HUES64 (cell line): ENCODE results near the gene TYK2.
"Not testable (repeated sequence)": the region's sequence is repeated elsewhere in the genome, so short reads cannot be mapped to it uniquely, and the experiment has no call there.

ENCODE experiments used
- H3K27ac ChIP-seq: 2 replicates; pipeline ENCODE4 v1.7.0; 2013; ENCODE audit warnings: low read depth, low read length, inconsistent platforms
- H3K27me3 ChIP-seq: 2 replicates; pipeline ENCODE4 v1.6.1; 2013; ENCODE audit warnings: mild to moderate bottlenecking, low read length; ENCODE audit not compliant: insufficient read depth
- H3K36me3 ChIP-seq: 2 replicates; pipeline ENCODE4 v1.6.1; 2013; ENCODE audit warnings: mild to moderate bottlenecking, low read length; ENCODE audit not compliant: insufficient read depth
- H3K4me1 ChIP-seq: 2 replicates; pipeline ENCODE4 v1.6.1; 2013; ENCODE audit warnings: mild to moderate bottlenecking, low read length, moderate library complexity; ENCODE audit not compliant: insufficient read depth
- H3K4me3 ChIP-seq: 2 replicates; pipeline ENCODE4 v1.5.1; 2013; ENCODE audit warnings: mild to moderate bottlenecking, low read length, moderate library complexity
- H3K9ac ChIP-seq: 2 replicates; pipeline ENCODE4 v1.6.1; 2013; ENCODE audit warnings: mild to moderate bottlenecking, low read depth, low read length
- H3K9me3 ChIP-seq: 2 replicates; pipeline ENCODE4 v1.6.1; 2013; ENCODE audit warnings: low read depth, low read length; ENCODE audit not compliant: insufficient read depth
- WGBS: fragments of 150-250, 120-280 bp; methylation state at CpG from one replicate; pipeline ENCODE4 v1.1.7; 2013; ENCODE audit warnings: missing lambda C conversion rate; 5-methylcytosine and 5-hydroxymethylcytosine counted together

TYK2 gene

GRCh38 chr19:10404888-10405820, 24.8 kb upstream of the TYK2 start:
- H3K27ac ChIP-seq, result no peak overlapping the region
- H3K36me3 ChIP-seq, result peaks cover 5% of the 10 kb centered on the region
- peaks cover 39% of the 10 kb centered on the region for H3K27me3 ChIP-seq
- H3K9me3 ChIP-seq, result no peaks in the 10 kb centered on the region
- WGBS, result 15% methylated on average over 30 of the region's 43 CpGs
- H3K4me1 ChIP-seq, result peaks cover 9% of the 10 kb centered on the region; the same call in 1 of the 2 replicates
- H3K9ac ChIP-seq, result peak overlapping the region; percentile 46; the same call in 1 of the 2 replicates
- peak overlapping the region; percentile 95 for H3K4me3 ChIP-seq

- Histone ChIP-seq H3K36me3 (peaks cover 14% of the 10 kb centered on the region), H3K27ac (peak within 1 kb of the TSS; percentile 48), H3K9ac (peak within 1 kb of the TSS; percentile 92), H3K9me3 (no peaks in the 10 kb centered on the region), H3K4me1 (peaks cover 9% of the 10 kb centered on the region; the same call in 1 of the 2 replicates), H3K27me3 (peaks cover 37% of the 10 kb centered on the region), H3K4me3 (peak within 1 kb of the TSS; percentile 95)
- WGBS, result under 1% methylated on average over 69 of the region's 69 CpGs
Observed at GRCh38 chr19:10403137-10404021, 23.0 kb upstream of the TYK2 start, which contains the start of gene CDC37. Gene CDC37, minus strand, starts transcription at chr19:10403542. Its CDS starts 63 bp downstream, at chr19:10403479.

GRCh38 chr19:10402441-10403038, 22.2 kb upstream of the TYK2 start:
- H3K4me1 ChIP-seq, result peaks cover 9% of the 10 kb centered on the region; the same call in 1 of the 2 replicates
- no peaks in the 10 kb centered on the region for H3K9me3 ChIP-seq
- peak overlapping the region; percentile 92 for H3K9ac ChIP-seq
- H3K27me3 ChIP-seq, result peaks cover 31% of the 10 kb centered on the region
- H3K4me3 ChIP-seq, result peak overlapping the region; percentile 95
- H3K36me3 ChIP-seq, result peaks cover 14% of the 10 kb centered on the region
- H3K27ac ChIP-seq, result peak overlapping the region; percentile 48
- 5% methylated on average over 15 of the region's 15 CpGs for WGBS

- peaks cover 29% of the 10 kb centered on the region for H3K36me3 ChIP-seq
- no peak overlapping the region for H3K9ac ChIP-seq
- WGBS, result 93% methylated on average over 7 of the region's 8 CpGs
Observed at GRCh38 chr19:10399878-10400277, 19.5 kb upstream of the TYK2 start.

GRCh38 chr19:10399340-10399739, 19.0 kb upstream of the TYK2 start:
- H3K9me3 ChIP-seq, H3K4me3 ChIP-seq, H3K27me3 ChIP-seq, H3K4me1 ChIP-seq, H3K27ac ChIP-seq, H3K9ac ChIP-seq: not testable (repeated sequence)
- peaks cover 34% of the 10 kb centered on the region for H3K36me3 ChIP-seq
- WGBS, result 92% methylated on average over 8 of the region's 8 CpGs

More at GRCh38 chr19:10399878-10400277, 19.5 kb upstream of the TYK2 start:
- Histone ChIP-seq H3K27ac (no peak overlapping the region), H3K27me3 (peaks cover 8% of the 10 kb centered on the region; the same call in 1 of the 2 replicates), H3K9me3 (no peaks in the 10 kb centered on the region), H3K4me3 (no peak overlapping the region), H3K4me1 (peaks cover 9% of the 10 kb centered on the region; the same call in 1 of the 2 replicates)

- Histone ChIP-seq H3K4me3 (no peak overlapping the region), H3K27ac (no peak overlapping the region), H3K4me1 (peaks cover 9% of the 10 kb centered on the region; the same call in 1 of the 2 replicates), H3K9ac (no peak overlapping the region), H3K27me3 (no peaks in the 10 kb centered on the region), H3K36me3 (peaks cover 38% of the 10 kb centered on the region), H3K9me3 (no peaks in the 10 kb centered on the region)
- 93% methylated on average over 9 of the region's 9 CpGs for WGBS
Observed at GRCh38 chr19:10398819-10399218, 18.4 kb upstream of the TYK2 start.

- Histone ChIP-seq H3K27ac (no peak overlapping the region), H3K9me3 (no peaks in the 10 kb centered on the region), H3K4me1 (no peaks in the 10 kb centered on the region), H3K27me3 (no peaks in the 10 kb centered on the region), H3K9ac (no peak overlapping the region), H3K36me3 (peaks cover 66% of the 10 kb centered on the region), H3K4me3 (no peak overlapping the region)
- 96% methylated on average over 24 of the region's 24 CpGs for WGBS
Observed at GRCh38 chr19:10395917-10396316, 15.5 kb upstream of the TYK2 start.

- peaks cover 65% of the 10 kb centered on the region for H3K36me3 ChIP-seq
- no peaks in the 10 kb centered on the region for H3K4me1 ChIP-seq
- H3K27ac ChIP-seq, result no peak overlapping the region
Observed at GRCh38 chr19:10395436-10395835, 15.1 kb upstream of the TYK2 start.

GRCh38 chr19:10395003-10395402, 14.6 kb upstream of the TYK2 start:
- Histone ChIP-seq H3K4me1 (no peaks in the 10 kb centered on the region), H3K4me3 (no peak overlapping the region), H3K27me3 (no peaks in the 10 kb centered on the region), H3K9ac (no peak overlapping the region), H3K27ac (no peak overlapping the region), H3K36me3 (peaks cover 61% of the 10 kb centered on the region), H3K9me3 (no peaks in the 10 kb centered on the region)
- WGBS, result 96% methylated on average over 12 of the region's 12 CpGs

More at GRCh38 chr19:10395436-10395835, 15.1 kb upstream of the TYK2 start:
- H3K4me3 ChIP-seq, result no peak overlapping the region
- WGBS, result 96% methylated on average over 25 of the region's 26 CpGs
- H3K9ac ChIP-seq, result no peak overlapping the region
- no peaks in the 10 kb centered on the region for H3K9me3 ChIP-seq
- no peaks in the 10 kb centered on the region for H3K27me3 ChIP-seq

- Histone ChIP-seq H3K9me3 (no peaks in the 10 kb centered on the region), H3K36me3 (peaks cover 54% of the 10 kb centered on the region), H3K4me3 (no peak overlapping the region), H3K27ac (no peak overlapping the region), H3K9ac (no peak overlapping the region), H3K27me3 (no peaks in the 10 kb centered on the region), H3K4me1 (no peaks in the 10 kb centered on the region)
- WGBS, result 95% methylated on average over 24 of the region's 24 CpGs
Observed at GRCh38 chr19:10393137-10393536, 12.8 kb upstream of the TYK2 start.
